ENCODE data around the gene OR11G2. TPM values are rescaled to one million over a fixed set of nuclear protein-coding genes. Genes with fewer than 3 reads are reported as not detected.
"Not testable (repeated sequence)": the region's sequence is repeated elsewhere in the genome, so short reads cannot be mapped to it uniquely, and the experiment has no call there.

OR11G2 gene
- not detected for polyA plus RNA-seq
- long read RNA-seq, donor 1, result 0 reads
- long read RNA-seq, donor 2, result 0 reads
- long read RNA-seq, donor 3, result 0 reads
- long read RNA-seq, donor 4, result 0 reads
- long read RNA-seq, donor 5, result 0 reads
- long read RNA-seq, donor 6, result 0 reads
- long read RNA-seq, donor 7, result 0 reads
- long read RNA-seq, donor 8, result 0 reads
- long read RNA-seq, donor 9, result 0 reads
- long read RNA-seq, donor 10, result 0 reads
- long read RNA-seq, donor 11, result 0 reads

GRCh38 chr14:20190596-20190995, at the start of gene OR11G2:
Gene OR11G2 (plus strand): TSS chr14:20190896. CDS start chr14:20197438, 6,542 bp downstream.
- no peaks in the 10 kb centered on the region for H3K27me3 ChIP-seq (ENCODE audit: control insufficient read depth, insufficient read depth, low read length)
- no peaks in the 10 kb centered on the region for H3K36me3 ChIP-seq (ENCODE audit: control insufficient read depth, insufficient read depth, low read length)
- no peaks in the 10 kb centered on the region for H3K4me1 ChIP-seq (ENCODE audit: control insufficient read depth, insufficient read depth, low read length)
- H3K27ac ChIP-seq (ENCODE audit: low read length), result no peak within 1 kb of the TSS
- H3K4me3 ChIP-seq (ENCODE audit: low read length), result no peak within 1 kb of the TSS
- WGBS (ENCODE audit: insufficient coverage, low lambda C conversion rate), result no CpG with 5 or more reads among the region's 1 CpG
- DNase-seq, result no peak
- H3K9me3 ChIP-seq (ENCODE audit: control insufficient read depth, low read depth, low read length), result no peaks in the 10 kb centered on the region

- WGBS (ENCODE audit: insufficient coverage, low lambda C conversion rate), result 0% methylated on average over 1 of the region's 7 CpGs
- DNase-seq, result no peak
Measured at GRCh38 chr14:20143911-20144310, 46.8 kb upstream of the OR11G2 start.

GRCh38 chr14:20144820-20145219, 45.9 kb upstream of the OR11G2 start:
- peaks cover 6% of the 10 kb centered on the region for H3K9me3 ChIP-seq (ENCODE audit: control insufficient read depth, low read depth, low read length)
- no peaks in the 10 kb centered on the region for H3K36me3 ChIP-seq (ENCODE audit: control insufficient read depth, insufficient read depth, low read length)
- H3K27me3 ChIP-seq (ENCODE audit: control insufficient read depth, insufficient read depth, low read length), result no peaks in the 10 kb centered on the region
- no peak overlapping the region for H3K4me3 ChIP-seq (ENCODE audit: low read length)
- no peak overlapping the region for H3K27ac ChIP-seq (ENCODE audit: low read length)
- WGBS (ENCODE audit: insufficient coverage, low lambda C conversion rate), result 50% methylated on average over 1 of the region's 1 CpG
- DNase-seq, result no peak
- H3K4me1 ChIP-seq (ENCODE audit: control insufficient read depth, insufficient read depth, low read length), result no peaks in the 10 kb centered on the region

More at GRCh38 chr14:20143911-20144310, 46.8 kb upstream of the OR11G2 start:
- Histone ChIP-seq H3K4me1 (ENCODE audit: control insufficient read depth, insufficient read depth, low read length) (no peaks in the 10 kb centered on the region), H3K9me3 (ENCODE audit: control insufficient read depth, low read depth, low read length) (peaks cover 6% of the 10 kb centered on the region), H3K27ac (ENCODE audit: low read length) (no peak overlapping the region), H3K36me3 (ENCODE audit: control insufficient read depth, insufficient read depth, low read length) (no peaks in the 10 kb centered on the region), H3K4me3 (ENCODE audit: low read length) (no peak overlapping the region), H3K27me3 (ENCODE audit: control insufficient read depth, insufficient read depth, low read length) (no peaks in the 10 kb centered on the region)

GRCh38 chr14:20164462-20164861, 26.2 kb upstream of the OR11G2 start:
- H3K27ac ChIP-seq (ENCODE audit: low read length), result no peak overlapping the region
- DNase-seq, result no peak

GRCh38 chr14:20167091-20167490, 23.6 kb upstream of the OR11G2 start:
- Histone ChIP-seq H3K27me3 (ENCODE audit: control insufficient read depth, insufficient read depth, low read length) (no peaks in the 10 kb centered on the region), H3K27ac (ENCODE audit: low read length) (no peak overlapping the region), H3K4me1 (ENCODE audit: control insufficient read depth, insufficient read depth, low read length) (no peaks in the 10 kb centered on the region), H3K4me3 (ENCODE audit: low read length) (no peak overlapping the region), H3K36me3 (ENCODE audit: control insufficient read depth, insufficient read depth, low read length) (no peaks in the 10 kb centered on the region), H3K9me3 (ENCODE audit: control insufficient read depth, low read depth, low read length) (peaks cover 4% of the 10 kb centered on the region)
- DNase-seq, result no peak

More at GRCh38 chr14:20164462-20164861, 26.2 kb upstream of the OR11G2 start:
- Histone ChIP-seq H3K9me3 (ENCODE audit: control insufficient read depth, low read depth, low read length) (peaks cover 4% of the 10 kb centered on the region), H3K4me1 (ENCODE audit: control insufficient read depth, insufficient read depth, low read length) (no peaks in the 10 kb centered on the region), H3K36me3 (ENCODE audit: control insufficient read depth, insufficient read depth, low read length) (no peaks in the 10 kb centered on the region), H3K27me3 (ENCODE audit: control insufficient read depth, insufficient read depth, low read length) (no peaks in the 10 kb centered on the region), H3K4me3 (ENCODE audit: low read length) (no peak overlapping the region)

GRCh38 chr14:20169852-20170251, 20.8 kb upstream of the OR11G2 start:
- not testable (repeated sequence) for H3K36me3 ChIP-seq (ENCODE audit: control insufficient read depth, insufficient read depth, low read length); H3K4me3 ChIP-seq (ENCODE audit: low read length); H3K4me1 ChIP-seq (ENCODE audit: control insufficient read depth, insufficient read depth, low read length); H3K9me3 ChIP-seq (ENCODE audit: control insufficient read depth, low read depth, low read length); H3K27me3 ChIP-seq (ENCODE audit: control insufficient read depth, insufficient read depth, low read length); H3K27ac ChIP-seq (ENCODE audit: low read length); DNase-seq

- H3K9me3 ChIP-seq (ENCODE audit: control insufficient read depth, low read depth, low read length); DNase-seq; H3K36me3 ChIP-seq (ENCODE audit: control insufficient read depth, insufficient read depth, low read length); H3K4me3 ChIP-seq (ENCODE audit: low read length); H3K27ac ChIP-seq (ENCODE audit: low read length); H3K4me1 ChIP-seq (ENCODE audit: control insufficient read depth, insufficient read depth, low read length); H3K27me3 ChIP-seq (ENCODE audit: control insufficient read depth, insufficient read depth, low read length): not testable (repeated sequence)
Measured at GRCh38 chr14:20174205-20174604, 16.5 kb upstream of the OR11G2 start.

- no peak for DNase-seq
- Histone ChIP-seq H3K4me3 (ENCODE audit: low read length) (no peak overlapping the region), H3K4me1 (ENCODE audit: control insufficient read depth, insufficient read depth, low read length) (no peaks in the 10 kb centered on the region), H3K27ac (ENCODE audit: low read length) (no peak overlapping the region), H3K36me3 (ENCODE audit: control insufficient read depth, insufficient read depth, low read length) (no peaks in the 10 kb centered on the region), H3K27me3 (ENCODE audit: control insufficient read depth, insufficient read depth, low read length) (no peaks in the 10 kb centered on the region), H3K9me3 (ENCODE audit: control insufficient read depth, low read depth, low read length) (peaks cover 7% of the 10 kb centered on the region)
- WGBS (ENCODE audit: insufficient coverage, low lambda C conversion rate), result 72% methylated on average over 4 of the region's 6 CpGs
Measured at GRCh38 chr14:20176330-20176729, 14.4 kb upstream of the OR11G2 start.

- WGBS (ENCODE audit: insufficient coverage, low lambda C conversion rate), result 80% methylated on average over 2 of the region's 7 CpGs
- Histone ChIP-seq H3K4me1 (ENCODE audit: control insufficient read depth, insufficient read depth, low read length) (no peaks in the 10 kb centered on the region), H3K9me3 (ENCODE audit: control insufficient read depth, low read depth, low read length) (peaks cover 7% of the 10 kb centered on the region), H3K36me3 (ENCODE audit: control insufficient read depth, insufficient read depth, low read length) (no peaks in the 10 kb centered on the region), H3K4me3 (ENCODE audit: low read length) (no peak overlapping the region), H3K27ac (ENCODE audit: low read length) (no peak overlapping the region), H3K27me3 (ENCODE audit: control insufficient read depth, insufficient read depth, low read length) (no peaks in the 10 kb centered on the region)
- DNase-seq, result no peak
Measured at GRCh38 chr14:20177433-20177974, 13.2 kb upstream of the OR11G2 start.

- no peak overlapping the region for H3K4me3 ChIP-seq (ENCODE audit: low read length)
- 70% methylated on average over 2 of the region's 5 CpGs for WGBS (ENCODE audit: insufficient coverage, low lambda C conversion rate)
- no peak for DNase-seq
- H3K4me1 ChIP-seq (ENCODE audit: control insufficient read depth, insufficient read depth, low read length), result no peaks in the 10 kb centered on the region
- peaks cover 7% of the 10 kb centered on the region for H3K9me3 ChIP-seq (ENCODE audit: control insufficient read depth, low read depth, low read length)
- no peaks in the 10 kb centered on the region for H3K27me3 ChIP-seq (ENCODE audit: control insufficient read depth, insufficient read depth, low read length)
- H3K27ac ChIP-seq (ENCODE audit: low read length), result no peak overlapping the region
- H3K36me3 ChIP-seq (ENCODE audit: control insufficient read depth, insufficient read depth, low read length), result no peaks in the 10 kb centered on the region
Measured at GRCh38 chr14:20179218-20179617, 11.5 kb upstream of the OR11G2 start.

GRCh38 chr14:20179880-20180279, 10.8 kb upstream of the OR11G2 start:
- H3K27me3 ChIP-seq (ENCODE audit: control insufficient read depth, insufficient read depth, low read length), result no peaks in the 10 kb centered on the region
- H3K27ac ChIP-seq (ENCODE audit: low read length), result no peak overlapping the region

More at GRCh38 chr14:20179880-20180279, 10.8 kb upstream of the OR11G2 start:
- Histone ChIP-seq H3K4me3 (ENCODE audit: low read length) (no peak overlapping the region), H3K36me3 (ENCODE audit: control insufficient read depth, insufficient read depth, low read length) (no peaks in the 10 kb centered on the region), H3K4me1 (ENCODE audit: control insufficient read depth, insufficient read depth, low read length) (no peaks in the 10 kb centered on the region), H3K9me3 (ENCODE audit: control insufficient read depth, low read depth, low read length) (peaks cover 7% of the 10 kb centered on the region)
- DNase-seq, result no peak
- no CpG with 5 or more reads among the region's 2 CpGs for WGBS (ENCODE audit: insufficient coverage, low lambda C conversion rate)
